Measurements from ENCODE around the gene AFF3.

DNA sequence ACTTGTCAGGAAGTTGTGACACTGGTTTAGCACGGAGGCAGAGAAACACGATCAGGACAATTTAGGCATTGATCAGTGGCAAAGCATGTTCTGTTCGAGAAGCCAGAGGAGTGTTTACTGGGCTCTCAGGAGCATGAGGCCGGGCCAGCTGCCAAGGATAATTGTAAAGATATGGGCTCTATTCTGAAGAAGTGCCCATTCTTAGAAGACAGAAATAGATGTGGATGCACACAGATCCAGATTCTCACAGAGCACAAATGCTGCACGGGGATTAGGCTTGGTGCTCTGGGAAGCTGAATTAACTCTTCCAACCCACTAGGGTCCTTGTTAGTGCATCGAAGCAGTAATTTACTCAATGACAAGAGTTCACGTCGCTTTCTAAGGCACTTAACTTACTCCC lies 16.2 kb downstream of the AFF3 start:
- TF ChIP-seq RARB (CRISPR knock-in tag; IDR thresholded peaks at IDR 0.05) (no peak), ZC3H10 (CRISPR knock-in tag; IDR thresholded peaks at IDR 0.05) (no peak), ARNTL (CRISPR knock-in tag; IDR thresholded peaks at IDR 0.05; ENCODE audit: borderline replicate concordance, low read depth) (no peak), GLIS3 (CRISPR knock-in tag; IDR thresholded peaks at IDR 0.05) (no peak), SNAI2 (CRISPR knock-in tag; IDR thresholded peaks at IDR 0.05) (no peak), PPARA (CRISPR knock-in tag; IDR thresholded peaks at IDR 0.05; ENCODE audit: borderline replicate concordance) (no peak), ZFP30 (CRISPR knock-in tag; IDR thresholded peaks at IDR 0.05) (no peak), TCF4 (CRISPR knock-in tag; IDR thresholded peaks at IDR 0.05; ENCODE audit: borderline replicate concordance) (no peak), ZNF70 (CRISPR knock-in tag; IDR thresholded peaks at IDR 0.05) (no peak), ISL1 (CRISPR knock-in tag; IDR thresholded peaks at IDR 0.05) (no peak), PATZ1 (CRISPR knock-in tag; IDR thresholded peaks at IDR 0.05; ENCODE audit: borderline replicate concordance) (no peak), ZNF8 (CRISPR knock-in tag; IDR thresholded peaks at IDR 0.05) (no peak), CSDC2 (CRISPR knock-in tag; IDR thresholded peaks at IDR 0.05) (no peak)
- TF ChIP-seq, protein P1, sequence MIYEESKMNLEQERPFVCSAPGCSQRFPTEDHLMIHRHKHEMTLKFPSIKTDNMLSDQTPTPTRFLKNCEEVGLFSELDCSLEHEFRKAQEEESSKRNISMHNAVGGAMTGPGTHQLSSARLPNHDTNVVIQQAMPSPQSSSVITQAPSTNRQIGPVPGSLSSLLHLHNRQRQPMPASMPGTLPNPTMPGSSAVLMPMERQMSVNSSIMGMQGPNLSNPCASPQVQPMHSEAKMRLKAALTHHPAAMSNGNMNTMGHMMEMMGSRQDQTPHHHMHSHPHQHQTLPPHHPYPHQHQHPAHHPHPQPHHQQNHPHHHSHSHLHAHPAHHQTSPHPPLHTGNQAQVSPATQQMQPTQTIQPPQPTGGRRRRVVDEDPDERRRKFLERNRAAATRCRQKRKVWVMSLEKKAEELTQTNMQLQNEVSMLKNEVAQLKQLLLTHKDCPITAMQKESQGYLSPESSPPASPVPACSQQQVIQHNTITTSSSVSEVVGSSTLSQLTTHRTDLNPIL (CRISPR knock-in tag; IDR thresholded peaks at IDR 0.05; ENCODE audit: low read depth) = no peak

Measured in SK-N-SH treated with all-trans-retinoic acid at 6 μM for 48 hours (cell line).